ENCODE results near the gene STMN1.

Gene STMN1

DNA sequence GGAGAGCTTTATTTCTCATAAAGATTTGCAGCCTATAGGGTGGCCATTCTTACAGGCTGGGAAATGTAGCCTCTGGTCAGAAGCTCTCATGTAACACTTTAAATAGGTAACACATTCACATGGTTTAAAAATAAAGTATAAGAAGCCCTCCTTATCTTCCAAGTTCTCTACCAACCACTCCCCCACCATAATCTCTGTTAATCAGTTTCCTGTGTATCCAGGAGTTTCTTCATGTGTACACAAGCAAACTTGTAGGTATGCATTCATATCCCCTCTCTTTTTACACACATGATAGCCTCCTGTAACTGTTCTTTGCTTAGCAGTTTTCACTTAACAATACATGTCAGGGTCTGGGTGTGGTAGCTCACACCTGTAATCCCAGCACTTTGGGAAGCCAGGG, 4.9 kb upstream of the STMN1 start:
- TF ChIP-seq CTCF (IDR thresholded peaks at IDR 0.05; ENCODE audit: control insufficient read depth, insufficient read depth, low read depth, low read length, missing control alignments) = no peak
- no peak for DNase-seq (ENCODE audit: low read depth)
- no peak overlapping the region for H3K4me3 ChIP-seq (ENCODE audit: control insufficient read depth, low read depth, low read length)

DNA sequence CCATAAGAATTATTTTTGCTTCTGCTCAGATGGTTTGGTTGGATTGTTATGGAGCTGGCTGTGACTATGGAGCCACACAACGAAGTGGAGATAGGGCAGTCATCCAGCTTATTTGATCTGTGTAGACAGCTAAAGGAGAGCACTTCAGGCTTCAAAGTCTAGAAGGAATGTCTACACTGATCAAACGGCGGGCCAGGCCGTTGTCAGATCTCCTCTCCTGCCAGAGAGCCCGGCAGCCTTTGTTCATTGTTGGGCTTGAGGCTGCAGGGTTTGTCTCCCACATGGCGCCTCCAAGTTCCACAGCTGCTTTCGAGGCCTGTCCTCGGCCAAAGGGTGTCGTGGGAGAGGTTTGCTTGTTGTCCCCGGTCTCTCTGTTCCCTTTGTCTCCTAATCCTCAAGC, 2.8 kb upstream of the STMN1 start:
- no peak for TF ChIP-seq CTCF (IDR thresholded peaks at IDR 0.05; ENCODE audit: control insufficient read depth, insufficient read depth, low read depth, low read length, missing control alignments)
- no peak overlapping the region for H3K4me3 ChIP-seq (ENCODE audit: control insufficient read depth, low read depth, low read length)
- no peak for DNase-seq (ENCODE audit: low read depth)

- no peak for TF ChIP-seq CTCF (IDR thresholded peaks at IDR 0.05; ENCODE audit: control insufficient read depth, insufficient read depth, low read depth, low read length, missing control alignments)
- DNase-seq (ENCODE audit: low read depth) = no peak
- no peak overlapping the region for H3K4me3 ChIP-seq (ENCODE audit: control insufficient read depth, low read depth, low read length)
These were observed 1.9 kb upstream of the STMN1 start for GRCh38 chr1:25908161-25908560.

- no peak for TF ChIP-seq CTCF (IDR thresholded peaks at IDR 0.05; ENCODE audit: control insufficient read depth, insufficient read depth, low read depth, low read length, missing control alignments)
- H3K4me3 ChIP-seq (ENCODE audit: control insufficient read depth, low read depth, low read length) = no peak overlapping the region
- no peak for DNase-seq (ENCODE audit: low read depth)
These were observed 1.4 kb upstream of the STMN1 start for GRCh38 chr1:25907601-25908000.

- no peak for DNase-seq (ENCODE audit: low read depth)
- TF ChIP-seq CTCF (IDR thresholded peaks at IDR 0.05; ENCODE audit: control insufficient read depth, insufficient read depth, low read depth, low read length, missing control alignments) = no peak
- peak overlapping the region; percentile 46 for H3K4me3 ChIP-seq (ENCODE audit: control insufficient read depth, low read depth, low read length)
These were observed 553 bp upstream of the STMN1 start for GRCh38 chr1:25906644-25907300.

GRCh38 chr1:25904943-25905679, 1.1 kb downstream of the STMN1 start:
- TF ChIP-seq CTCF (IDR thresholded peaks at IDR 0.05; ENCODE audit: control insufficient read depth, insufficient read depth, low read depth, low read length, missing control alignments) = peak; percentile 10
- peak; percentile 29 for DNase-seq (ENCODE audit: low read depth)

More at GRCh38 chr1:25904943-25905679, 1.1 kb downstream of the STMN1 start:
- H3K4me3 ChIP-seq (ENCODE audit: control insufficient read depth, low read depth, low read length) = peak overlapping the region; percentile 46

Data from AG09309 (cell line).